MV-4-11 (cell line): ENCODE results near the gene SLC30A10.
A peak's percentile ranks its signal among the peaks of the same experiment; 100 is the strongest.
"Not testable (repeated sequence)": the region's sequence is repeated elsewhere in the genome, so short reads cannot be mapped to it uniquely, and the experiment has no call there.

Experiments
- DNase-seq: peaks from one replicate; lab custom pipeline; 2025; lab: John Stamatoyannopoulos, UW

The SLC30A10 gene

DNA sequence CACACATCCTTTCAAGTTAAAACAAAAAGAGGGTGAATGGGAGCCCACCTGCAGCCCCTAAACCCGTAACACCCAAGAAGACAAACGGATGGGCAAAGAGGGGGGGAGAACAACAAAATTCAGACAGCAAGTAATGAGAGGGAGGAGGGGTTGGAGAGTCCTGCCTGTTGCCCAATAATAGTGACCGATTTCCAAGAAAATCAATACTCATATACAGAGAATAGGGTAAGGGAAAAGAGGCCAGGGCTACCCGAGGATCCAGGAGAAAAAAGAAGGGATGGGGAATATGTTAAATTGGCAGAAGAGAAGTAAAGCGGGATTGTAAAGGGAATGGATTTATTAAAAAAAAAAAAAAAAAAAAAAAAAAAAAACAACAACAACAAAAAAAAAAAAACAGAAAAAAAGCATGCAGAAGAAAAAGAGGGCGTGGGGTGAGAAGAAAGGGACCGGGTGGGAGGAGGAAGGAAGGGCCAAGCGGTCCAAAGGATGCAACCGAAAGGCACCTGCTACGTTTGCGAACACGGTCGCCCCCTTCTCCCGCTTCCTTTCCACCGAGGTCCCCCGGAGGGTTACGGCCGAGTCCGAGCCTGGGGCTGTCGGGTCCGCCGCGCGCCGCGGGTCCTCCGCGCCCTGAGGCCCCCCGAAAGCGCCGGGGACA lies 930 bp downstream of the SLC30A10 start:
- DNase-seq, result no peak

DNA sequence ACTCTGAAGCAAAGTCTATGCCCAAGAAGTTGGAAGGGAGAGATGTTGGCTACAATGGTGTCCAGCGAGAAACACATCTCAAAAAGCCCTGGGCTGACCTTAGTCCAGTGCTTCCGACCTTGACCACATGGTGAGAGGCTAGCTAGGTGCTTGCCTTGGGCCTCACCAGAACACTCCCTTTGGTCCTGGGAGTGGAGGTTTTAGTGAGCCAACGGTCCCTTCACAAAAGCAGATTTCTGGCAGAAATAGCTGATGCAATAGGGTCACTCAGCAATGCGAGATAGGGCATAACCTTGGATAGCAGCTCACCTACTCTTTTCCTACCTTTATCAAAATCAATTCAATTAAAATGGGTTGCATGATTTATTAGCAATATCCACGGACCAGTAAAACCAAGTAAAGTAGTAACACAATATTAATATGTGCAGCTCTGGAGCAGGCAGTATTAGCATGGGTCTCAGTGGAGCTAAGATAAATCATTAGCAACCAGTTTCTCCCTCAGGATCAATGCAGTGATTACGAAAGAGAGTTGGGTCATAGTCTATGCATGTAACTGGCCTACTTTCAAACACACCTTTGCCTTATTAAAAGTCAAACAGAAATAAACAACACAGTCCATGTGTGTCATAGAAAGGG lies 1.9 kb downstream of the SLC30A10 start:
- DNase-seq, result no peak

DNA sequence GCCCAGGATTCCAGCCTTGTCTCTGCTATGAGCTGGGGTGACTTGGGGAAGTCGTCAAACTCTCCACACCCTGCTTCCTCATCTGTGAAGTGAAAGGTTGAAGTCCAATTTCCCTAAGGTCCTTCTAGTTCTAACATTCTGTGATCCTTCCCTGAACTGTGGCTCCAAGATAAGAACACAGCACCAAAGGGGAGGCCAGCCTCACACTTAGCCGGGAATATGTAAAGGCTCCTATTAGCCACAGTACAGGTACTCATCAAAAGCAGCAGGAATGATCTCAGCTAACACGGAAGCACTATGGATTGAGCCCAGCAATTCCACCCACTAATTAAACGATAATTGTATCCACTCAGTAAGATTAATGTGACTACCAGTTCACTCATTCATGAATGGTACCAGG lies 4.0 kb downstream of the SLC30A10 start:
- DNase-seq, result no peak

- peak; percentile 24 for DNase-seq
Measured at GRCh38 chr1:219917851-219918466, 10.4 kb downstream of the SLC30A10 start.

GRCh38 chr1:219917281-219917680 lies 11.1 kb downstream of the SLC30A10 start:
- no peak for DNase-seq

DNA sequence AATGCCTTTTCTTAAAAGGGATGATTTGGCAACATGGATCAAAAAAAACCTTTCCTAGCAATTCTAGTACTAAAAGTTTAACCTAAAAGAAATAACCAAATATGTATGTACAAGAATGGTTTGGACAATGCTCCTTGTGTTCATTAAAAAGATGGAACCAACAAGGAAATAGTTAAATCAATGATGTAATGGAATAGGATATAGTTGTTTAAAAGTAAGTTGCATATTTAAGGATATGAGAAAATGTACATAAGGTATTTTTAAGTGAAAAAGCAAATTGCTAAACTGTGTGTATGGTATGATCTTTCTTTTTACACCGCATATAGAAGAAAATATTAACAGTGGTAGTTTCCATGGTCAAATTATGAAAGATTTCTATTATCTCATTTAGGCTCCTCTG lies 12.1 kb downstream of the SLC30A10 start:
- no peak for DNase-seq

GRCh38 chr1:219913005-219913770 lies 15.2 kb downstream of the SLC30A10 start:
- no peak for DNase-seq

- DNase-seq, result no peak
Measured at GRCh38 chr1:219910716-219911115, 17.6 kb downstream of the SLC30A10 start.

DNA sequence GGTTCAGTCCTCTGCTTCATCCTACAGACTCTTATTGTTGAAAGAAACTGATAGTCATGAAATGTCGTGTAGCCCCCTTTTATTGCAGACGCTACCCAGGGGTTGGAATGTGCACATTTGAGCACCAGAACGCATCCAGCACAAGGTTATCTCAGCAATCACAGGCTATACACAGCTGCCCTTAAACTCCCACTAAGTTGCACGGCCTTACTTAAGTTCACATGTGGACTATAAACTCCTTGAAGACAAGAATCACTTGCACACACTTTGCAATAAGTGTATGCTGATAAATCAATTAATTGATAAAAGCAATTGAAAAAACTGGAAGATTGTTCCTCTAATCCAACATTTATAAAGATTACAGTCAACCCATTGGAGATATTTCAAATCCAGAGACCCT lies 18.9 kb downstream of the SLC30A10 start:
- DNase-seq, result no peak

DNA sequence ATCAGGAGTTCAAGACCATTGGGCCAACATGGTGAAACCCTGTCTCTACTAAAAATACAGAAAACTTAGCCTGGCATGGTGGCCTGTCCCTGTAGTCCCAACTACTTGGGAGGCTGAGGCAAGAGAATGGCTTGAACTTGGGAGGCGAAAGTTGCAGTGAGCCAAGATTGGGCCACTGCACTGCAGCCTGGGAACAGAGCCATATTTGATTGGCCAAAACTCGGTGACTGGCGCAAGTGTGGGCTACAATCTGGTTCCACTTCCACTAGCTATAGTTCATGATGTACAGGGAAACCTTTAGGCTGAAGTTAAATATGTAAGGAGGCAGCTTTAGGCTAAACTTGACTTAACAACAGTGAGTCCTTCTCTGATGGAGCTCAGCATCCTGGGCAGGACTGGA lies 20.2 kb downstream of the SLC30A10 start:
- peak; percentile 38 for DNase-seq

DNA sequence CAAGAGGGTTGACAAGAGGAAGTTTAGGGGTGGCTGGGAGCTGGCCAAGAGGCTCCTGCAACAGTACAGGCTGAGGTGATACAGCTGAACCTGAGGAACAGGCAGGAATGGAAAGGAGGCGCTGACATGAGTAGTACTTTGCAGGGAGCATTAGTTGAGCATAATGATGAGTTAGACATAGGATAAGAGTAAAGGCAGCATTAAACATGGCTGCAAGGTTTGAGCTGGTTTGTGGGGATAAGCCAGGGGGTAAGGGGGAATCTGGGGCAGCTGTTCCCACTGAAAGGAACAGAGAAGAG lies 20.6 kb downstream of the SLC30A10 start:
- DNase-seq, result no peak

- peak; percentile 77 for DNase-seq
Measured at GRCh38 chr1:219906924-219907771, 21.2 kb downstream of the SLC30A10 start.

- DNase-seq, result not testable (repeated sequence)
Measured at GRCh38 chr1:219906565-219906923, 21.8 kb downstream of the SLC30A10 start.

DNA sequence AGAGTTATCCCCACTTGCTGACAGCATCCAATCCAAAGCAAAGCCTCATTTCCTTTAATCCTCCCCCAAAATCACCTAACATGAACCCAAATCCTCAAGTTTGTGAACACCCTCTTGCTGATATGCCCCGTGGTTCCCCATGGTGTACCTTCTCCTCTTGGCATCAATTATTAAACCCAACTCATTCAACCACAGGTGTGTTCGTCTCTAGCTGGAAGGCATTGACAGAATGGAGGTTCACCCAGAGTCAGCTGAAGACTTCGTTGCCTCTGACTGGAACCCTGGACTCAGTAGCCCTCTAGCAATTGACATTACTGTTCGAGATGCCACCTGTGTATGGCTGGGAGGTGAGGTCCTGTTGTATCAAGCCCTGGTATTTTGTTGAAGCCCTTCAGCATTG lies 22.8 kb downstream of the SLC30A10 start:
- DNase-seq, result no peak

DNA sequence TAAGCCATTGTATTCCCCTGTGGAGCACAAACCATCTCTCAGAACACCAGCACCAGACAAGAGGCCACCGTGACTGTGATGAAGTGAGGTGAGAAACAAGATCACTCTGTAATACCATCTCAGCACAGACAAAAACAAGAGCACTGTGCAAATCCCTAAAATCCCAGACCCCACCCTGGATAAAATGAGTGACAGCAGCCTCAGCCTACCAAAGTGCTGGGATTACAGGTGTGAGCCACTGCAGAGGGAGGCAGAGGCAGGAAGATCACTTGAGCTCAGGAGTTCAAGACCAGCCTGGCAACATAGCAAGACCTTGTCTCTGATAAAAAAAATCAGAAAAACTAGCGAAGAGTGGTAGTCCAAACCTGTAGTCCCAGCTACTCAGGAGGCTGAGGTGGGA lies 23.4 kb downstream of the SLC30A10 start:
- no peak for DNase-seq

DNA sequence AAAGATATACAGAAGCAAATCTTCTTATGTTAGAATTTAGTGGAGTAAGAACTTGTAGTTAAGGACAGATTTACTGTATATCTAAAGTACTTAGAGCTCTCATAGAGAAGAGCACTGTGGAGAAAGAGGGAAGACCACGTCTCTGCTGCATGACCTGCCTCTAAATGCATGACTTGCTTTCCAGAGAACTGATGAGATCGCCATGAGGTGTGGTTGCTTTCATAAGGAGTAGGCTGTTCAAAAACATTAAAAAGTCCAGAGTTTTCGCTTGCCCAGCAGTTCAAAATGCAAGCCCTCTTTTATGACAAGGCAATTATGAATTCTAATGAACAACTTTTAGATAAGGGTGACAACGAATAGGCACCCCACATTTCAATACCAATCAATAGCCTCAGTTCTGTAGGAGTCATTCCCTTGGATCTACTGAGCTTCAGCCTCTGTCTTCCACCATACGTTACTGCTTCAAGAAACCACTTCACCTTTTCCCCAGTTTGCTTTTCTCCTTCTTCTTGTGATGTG lies 24.9 kb downstream of the SLC30A10 start:
- DNase-seq, result no peak

- peak; percentile 31 for DNase-seq
Measured at GRCh38 chr1:219902951-219903350, 25.4 kb downstream of the SLC30A10 start.

GRCh38 chr1:219900882-219901281 lies 27.5 kb downstream of the SLC30A10 start:
- DNase-seq, result no peak

DNA sequence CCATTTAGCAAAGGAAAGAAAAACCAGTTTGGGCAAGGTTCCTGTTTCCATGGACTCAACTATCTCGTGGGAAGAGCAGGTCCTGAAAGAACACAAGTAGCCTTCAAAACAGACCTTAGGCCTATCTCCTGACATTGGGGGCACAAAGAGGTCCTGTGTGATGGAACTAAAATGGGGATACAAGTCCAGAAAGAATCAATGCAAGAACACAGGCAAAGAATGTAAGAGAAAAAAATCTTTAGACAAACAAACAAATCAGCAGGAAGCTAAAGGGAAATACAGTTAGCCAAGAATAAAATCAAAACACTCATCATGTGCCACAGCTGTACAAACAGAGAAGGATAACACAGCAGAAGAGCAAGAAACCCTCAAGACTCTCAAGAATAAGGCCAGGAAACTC lies 28.2 kb downstream of the SLC30A10 start:
- DNase-seq, result no peak

DNA sequence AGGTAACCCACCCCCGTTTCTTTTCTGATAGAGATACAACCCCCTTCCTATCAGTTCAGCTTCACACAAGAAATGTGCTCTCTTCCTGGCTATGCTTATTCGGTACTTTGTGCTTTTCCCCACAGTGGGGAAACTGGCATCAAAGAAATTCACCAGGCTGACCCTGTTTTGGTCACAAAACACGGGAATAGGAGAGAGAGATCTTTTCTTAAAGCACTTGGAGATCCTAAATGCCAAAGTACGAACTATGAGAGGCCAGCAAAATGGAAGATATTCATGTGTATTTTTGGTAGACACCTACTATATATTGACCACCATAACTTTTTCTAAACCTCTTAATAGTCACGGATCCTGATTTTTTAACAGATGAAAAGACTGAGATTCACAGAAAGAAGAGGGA lies 30.0 kb downstream of the SLC30A10 start:
- no peak for DNase-seq

DNA sequence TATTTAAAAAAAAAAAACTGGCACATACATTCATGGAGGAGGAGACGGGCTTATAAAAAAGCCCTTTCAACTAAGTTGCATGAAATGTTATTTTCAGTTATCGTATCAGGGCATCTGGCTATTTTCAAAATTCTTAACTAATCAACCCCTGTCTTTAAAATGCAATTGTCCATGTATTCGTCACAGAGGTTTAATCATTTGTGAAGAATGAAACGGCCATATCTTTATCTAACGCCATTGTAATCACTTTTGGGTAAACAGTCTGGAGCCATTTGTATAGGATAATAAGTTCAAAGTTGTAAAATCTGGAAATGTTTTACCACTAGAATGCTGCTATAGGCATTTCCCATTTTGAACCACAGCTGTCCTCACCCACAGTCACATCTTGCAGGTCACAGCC lies 30.4 kb downstream of the SLC30A10 start:
- DNase-seq, result no peak

- not testable (repeated sequence) for DNase-seq
Measured at GRCh38 chr1:219892271-219892670, 36.1 kb downstream of the SLC30A10 start.
